Common myeloid progenitor, CD34-positive (primary cell): Measurements from ENCODE around the gene COL23A1.

Experiments
- CTCF ChIA-PET: fragments of 350-600 bp; sonication (Branson Sonifier 250); formaldehyde crosslinking; loops from one replicate; lab custom pipeline; 2021; ENCODE audit warnings: antibody characterized with exemption; lab: Charles Lee
- POLR2A ChIA-PET: fragments of 350-600 bp; sonication (Branson Sonifier 250); formaldehyde crosslinking; loops from one replicate; lab custom pipeline; 2021; ENCODE audit warnings: antibody characterized with exemption; lab: Charles Lee
- DNase-seq, 3 donors: peaks; one replicate each; pipeline versions ENCODE4 v3.0.0 to v3.0.0-alpha.2; 2013
- H3K27ac ChIP-seq, 2 experiments: 1 replicate in 1 of 2; 2 replicates in 1 of 2; pipeline ENCODE4 v1.7.0; 2013; ENCODE audit warnings: inconsistent platforms in 2 of 2, low read length in 2 of 2, mild to moderate bottlenecking in 2 of 2, low read depth in 1 of 2, moderate library complexity in 1 of 2; ENCODE audit not compliant: severe bottlenecking in 2 of 2, insufficient read depth in 1 of 2, poor library complexity in 1 of 2
- H3K27me3 ChIP-seq, 5 experiments: replicated peaks in 2 of 5; 1 replicate in 3 of 5; 2 replicates in 2 of 5; pipeline versions ENCODE4 v1.6.1 to v1.7.0; 2013; ENCODE audit warnings: low read length in 4 of 5, mild to moderate bottlenecking in 2 of 5, moderate library complexity in 2 of 5, inconsistent platforms in 1 of 5; ENCODE audit not compliant: insufficient read depth in 5 of 5, control insufficient read depth in 4 of 5
- H3K36me3 ChIP-seq, 4 experiments: 1 replicate in 2 of 4; 2 replicates in 2 of 4; pipeline versions ENCODE4 v1.6.1 to v1.7.0; 2013; ENCODE audit warnings: low read length in 3 of 4, control low read depth in 1 of 4, mild to moderate bottlenecking in 1 of 4; ENCODE audit not compliant: control insufficient read depth in 4 of 4, insufficient read depth in 4 of 4
- H3K4me1 ChIP-seq, 4 experiments: 1 replicate in 3 of 4; 2 replicates in 1 of 4; pipeline versions ENCODE4 v1.6.1 to v1.7.1; 2013; ENCODE audit warnings: low read length in 3 of 4, mild to moderate bottlenecking in 3 of 4, control low read depth in 1 of 4, inconsistent platforms in 1 of 4, moderate library complexity in 1 of 4; ENCODE audit not compliant: control insufficient read depth in 4 of 4, insufficient read depth in 4 of 4; ENCODE audit errors: control extremely low read depth in 1 of 4
- H3K4me3 ChIP-seq, 7 experiments: 1 replicate in 4 of 7; 2 replicates in 3 of 7; pipeline versions ENCODE4 v1.5.1 to v1.7.0; 2013; ENCODE audit warnings: mild to moderate bottlenecking in 7 of 7, low read length in 6 of 7, moderate library complexity in 6 of 7, inconsistent platforms in 2 of 7, low read depth in 2 of 7, control low read depth in 1 of 7; ENCODE audit not compliant: insufficient read depth in 4 of 7, control insufficient read depth in 1 of 7; ENCODE audit errors: extremely low read depth in 1 of 7
- H3K9me3 ChIP-seq, 5 experiments: 1 replicate in 4 of 5; 2 replicates in 1 of 5; pipeline versions ENCODE4 v1.6.1 to v1.7.1; 2013; ENCODE audit warnings: low read length in 4 of 5, mild to moderate bottlenecking in 2 of 5, inconsistent platforms in 1 of 5, low read depth in 1 of 5, moderate library complexity in 1 of 5; ENCODE audit not compliant: control insufficient read depth in 4 of 5, insufficient read depth in 2 of 5; ENCODE audit errors: control extremely low read depth in 1 of 5
- whole genome bisulfite sequencing: methylation state at CpG from one replicate; pipeline ENCODE4 v1.1.5; 2013; ENCODE audit not compliant: insufficient coverage; 5-methylcytosine and 5-hydroxymethylcytosine counted together

Gene COL23A1

GRCh38 chr5:178234750-178235587 is 355.2 kb downstream of the COL23A1 start:
- ChIA-PET CTCF (interaction anchor here (0.7 to 5.0 kb wide), 17 partner anchors 11 to 352 kb away, joined by 3 to 53 read pairs (median 4); no protein-coding TSS in a partner anchor), POLR2A (interaction anchor here (1.2 kb wide), 1 partner anchor 355 kb away, joined by 3 read pairs; the partner anchor contains the start of gene COL23A1)
- Histone ChIP-seq H3K27me3 (no peaks in the 10 kb centered on the region), H3K36me3 (peaks cover 2 to 14% (median 9%) of the 10 kb centered on the region in 4 experiments), H3K4me1 (peaks cover 12 to 93% (median 89%) of the 10 kb centered on the region in 4 experiments), H3K4me3 (no peak overlapping the region), H3K27ac (no peak overlapping the region), H3K9me3 (no peaks in the 10 kb centered on the region)
- peak; percentile 80 to 89 (median 88) for DNase-seq
- WGBS = 13% methylated on average over 9 of the region's 12 CpGs

- CTCF ChIA-PET = interaction anchor here (0.9 to 5.0 kb wide), 16 partner anchors 10 to 353 kb away, joined by 3 to 53 read pairs (median 4); no protein-coding TSS in a partner anchor
- peak in 1 of 3 donors; percentile 39 for DNase-seq
- H3K4me1 ChIP-seq = peaks cover 12 to 92% (median 87%) of the 10 kb centered on the region in 4 experiments
- 79% methylated on average over 4 of the region's 7 CpGs for WGBS
- no peak overlapping the region for H3K27ac ChIP-seq
- H3K36me3 ChIP-seq = peaks cover 6 to 21% (median 13%) of the 10 kb centered on the region in 4 experiments
- POLR2A ChIA-PET = interaction anchor here (1.2 kb wide), 1 partner anchor 356 kb away, joined by 3 read pairs; the partner anchor contains the start of gene COL23A1
- no peaks in the 10 kb centered on the region for H3K27me3 ChIP-seq
- no peaks in the 10 kb centered on the region for H3K9me3 ChIP-seq
- H3K4me3 ChIP-seq = no peak overlapping the region
These were observed 356.0 kb downstream of the COL23A1 start for GRCh38 chr5:178234121-178234749.

GRCh38 chr5:178232920-178233429 is 357.2 kb downstream of the COL23A1 start:
- H3K27ac ChIP-seq = peak overlapping the region; percentile 33 to 73

GRCh38 chr5:178232124-178232919 is 357.9 kb downstream of the COL23A1 start, which contains the start of gene PHYKPL:
TSS of gene PHYKPL (minus strand) at chr5:178232802. CDS start at chr5:178232550, 252 bp downstream.
- POLR2A ChIA-PET = interaction anchor here (0.5 to 1.2 kb wide), 3 partner anchors 9 to 957 kb away, joined by 5 to 7 read pairs (median 7); partner anchors contain the start of gene HNRNPAB
- WGBS = 0% methylated on average over 89 of the region's 102 CpGs
- peaks cover 7 to 73% (median 67%) of the 10 kb centered on the region in 4 experiments for H3K4me1 ChIP-seq

More at GRCh38 chr5:178232920-178233429, 357.2 kb downstream of the COL23A1 start:
- 72% methylated on average over 10 of the region's 11 CpGs for WGBS
- Histone ChIP-seq H3K4me3 (peak overlapping the region; percentile 41 to 89 (median 75)), H3K27me3 (no peaks in the 10 kb centered on the region), H3K36me3 (peaks cover 14 to 32% (median 22%) of the 10 kb centered on the region in 4 experiments), H3K4me1 (peaks cover 8 to 79% (median 74%) of the 10 kb centered on the region in 4 experiments), H3K9me3 (no peaks in the 10 kb centered on the region)
- DNase-seq = no peak
- ChIA-PET POLR2A (interaction anchor here (1.2 kb wide), 2 partner anchors 8 to 29 kb away, joined by 5 to 7 read pairs; partner anchors contain the start of gene HNRNPAB), CTCF (no interaction called here)

GRCh38 chr5:178231539-178232123 is 358.6 kb downstream of the COL23A1 start:
- Histone ChIP-seq H3K27ac (peak overlapping the region; percentile 33 to 73), H3K27me3 (no peaks in the 10 kb centered on the region), H3K36me3 (peaks cover 17 to 45% (median 35%) of the 10 kb centered on the region in 4 experiments), H3K9me3 (no peaks in the 10 kb centered on the region), H3K4me3 (peak overlapping the region; percentile 25 to 89 (median 75)), H3K4me1 (peaks cover 3 to 66% (median 61%) of the 10 kb centered on the region in 4 experiments)
- no peak for DNase-seq
- POLR2A ChIA-PET = interaction anchor here (0.5 to 1.4 kb wide), 4 partner anchors 10 to 28 kb away, joined by 3 to 7 read pairs (median 4); partner anchors contain the start of gene HNRNPAB
- 39% methylated on average over 21 of the region's 21 CpGs for WGBS
- CTCF ChIA-PET = interaction anchor here (0.6 to 1.4 kb wide), 3 partner anchors 12 to 49 kb away, joined by 3 to 5 read pairs (median 4); no protein-coding TSS in a partner anchor

More at GRCh38 chr5:178232124-178232919, 357.9 kb downstream of the COL23A1 start, which contains the start of gene PHYKPL:
- DNase-seq = peak; percentile 64 to 83 (median 80)
- Histone ChIP-seq H3K9me3 (no peaks in the 10 kb centered on the region), H3K4me3 (peak within 1 kb of the TSS; percentile 41 to 89 (median 75)), H3K36me3 (peaks cover 15 to 38% (median 29%) of the 10 kb centered on the region in 4 experiments), H3K27ac (peak within 1 kb of the TSS; percentile 33 to 73), H3K27me3 (no peaks in the 10 kb centered on the region)
- CTCF ChIA-PET = interaction anchor here (0.6 to 1.3 kb wide), 2 partner anchors 25 to 50 kb away, joined by 3 to 5 read pairs; no protein-coding TSS in a partner anchor
